ENCODE measurements around the gene ST6GALNAC4. TPM values are rescaled to one million over a fixed set of nuclear protein-coding genes. Genes with fewer than 3 reads are reported as not detected.
"Not testable (repeated sequence)": the region's sequence is repeated elsewhere in the genome, so short reads cannot be mapped to it uniquely, and the experiment has no call there.

ST6GALNAC4 gene
- total RNA-seq, 1 donor from 2014 or later: 31.8 TPM

DNA sequence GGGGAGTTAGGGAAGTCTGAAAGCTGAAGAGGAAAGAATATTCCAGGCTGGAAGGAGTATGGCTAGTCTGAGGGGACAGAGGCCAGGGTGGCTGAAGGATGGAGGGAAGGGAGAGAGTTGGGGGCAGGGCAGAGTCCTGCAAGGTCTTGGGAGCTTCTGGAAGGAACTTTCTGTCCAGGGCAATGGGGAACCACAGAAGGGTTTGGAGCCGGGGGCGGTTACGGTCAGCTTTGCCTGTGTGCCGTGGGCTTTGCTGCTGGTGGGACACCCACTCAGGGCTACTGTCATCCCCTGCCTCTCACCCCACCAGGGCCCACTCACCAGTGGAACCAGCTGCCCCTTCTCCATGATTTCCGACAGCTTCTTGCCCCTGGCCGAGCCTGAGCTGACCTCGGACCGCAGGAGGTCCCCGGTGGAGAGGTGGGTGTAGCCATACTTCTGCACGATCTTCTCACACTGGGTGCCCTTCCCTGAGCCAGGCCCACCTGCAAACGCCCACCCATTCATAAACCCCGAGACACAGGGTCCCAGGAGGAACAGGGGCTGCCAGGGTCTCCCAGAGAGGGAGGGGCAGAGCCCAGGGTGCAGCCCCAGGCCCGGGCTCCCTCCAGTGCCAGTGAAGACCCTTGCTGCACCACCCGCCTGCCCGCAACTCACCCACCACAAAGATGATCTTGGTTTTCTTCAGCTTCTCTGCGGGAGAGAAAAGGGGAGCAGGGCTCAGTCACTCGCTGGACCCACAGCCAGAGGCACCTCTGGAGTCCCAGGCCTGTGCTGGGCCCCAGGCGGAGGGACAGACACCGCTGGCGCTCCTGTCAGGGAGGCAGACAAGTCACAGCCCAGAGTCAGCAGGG is 44.2 kb downstream of the ST6GALNAC4 start:
- DNase-seq (ENCODE audit: low read depth): no peak

DNA sequence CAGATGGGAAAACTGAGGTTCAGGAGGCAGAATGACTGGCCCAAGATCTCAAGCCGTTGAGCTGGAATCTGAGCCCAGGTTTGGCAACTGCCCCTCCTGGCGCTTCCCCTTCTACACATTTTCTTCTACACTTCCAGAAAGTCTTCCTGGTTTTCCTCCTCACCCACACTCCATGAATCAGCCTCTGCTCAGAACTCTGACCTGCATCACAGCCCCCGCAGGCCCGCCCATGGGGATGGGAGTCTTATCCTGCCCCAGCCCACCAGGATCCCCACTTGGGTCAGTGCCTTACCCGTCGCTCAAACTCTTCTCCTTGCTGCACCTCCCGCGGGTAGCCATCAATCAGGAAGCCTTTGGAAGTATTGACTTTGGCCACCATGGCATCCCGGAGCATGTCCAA is 45.3 kb downstream of the ST6GALNAC4 start:
- no peak for DNase-seq (ENCODE audit: low read depth)

DNA sequence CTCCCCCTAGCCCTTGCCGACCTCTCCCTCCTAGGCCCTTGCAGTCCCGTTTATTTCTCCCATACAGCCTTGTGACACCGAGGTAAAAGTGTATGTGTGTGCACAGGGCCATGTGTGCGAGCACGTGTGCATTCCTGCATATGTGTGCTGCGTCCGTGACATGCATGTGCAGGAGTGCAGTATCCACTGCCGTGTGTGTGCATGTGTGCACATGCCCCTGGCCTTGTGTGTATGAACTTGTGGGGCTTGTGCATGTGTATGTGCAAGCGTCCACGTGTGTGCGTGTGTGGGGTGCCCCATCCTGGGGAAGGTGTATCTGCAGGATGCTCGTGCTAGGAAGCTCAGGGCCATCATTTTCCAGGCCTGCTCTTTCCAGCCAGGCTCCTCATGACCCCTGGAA is 46.0 kb downstream of the ST6GALNAC4 start:
- no peak for DNase-seq (ENCODE audit: low read depth)

DNA sequence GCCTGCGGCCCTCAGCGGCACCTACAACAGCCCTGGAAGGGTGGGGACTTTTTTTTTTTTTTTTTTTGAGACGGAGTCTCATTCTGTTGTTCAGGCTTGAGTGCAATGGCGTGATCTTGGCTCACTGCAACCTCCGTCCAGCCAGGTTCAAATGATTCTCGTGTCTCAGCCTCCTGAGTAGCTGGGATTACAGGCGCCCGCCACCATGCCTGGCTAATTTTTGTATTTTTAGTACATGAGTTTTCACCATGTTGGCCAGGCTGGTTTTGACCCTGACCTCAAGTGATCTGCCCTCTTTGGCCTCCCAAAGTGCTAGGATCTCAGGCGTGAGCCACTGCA is 46.7 kb downstream of the ST6GALNAC4 start:
- not testable (repeated sequence) for DNase-seq (ENCODE audit: low read depth)

DNA sequence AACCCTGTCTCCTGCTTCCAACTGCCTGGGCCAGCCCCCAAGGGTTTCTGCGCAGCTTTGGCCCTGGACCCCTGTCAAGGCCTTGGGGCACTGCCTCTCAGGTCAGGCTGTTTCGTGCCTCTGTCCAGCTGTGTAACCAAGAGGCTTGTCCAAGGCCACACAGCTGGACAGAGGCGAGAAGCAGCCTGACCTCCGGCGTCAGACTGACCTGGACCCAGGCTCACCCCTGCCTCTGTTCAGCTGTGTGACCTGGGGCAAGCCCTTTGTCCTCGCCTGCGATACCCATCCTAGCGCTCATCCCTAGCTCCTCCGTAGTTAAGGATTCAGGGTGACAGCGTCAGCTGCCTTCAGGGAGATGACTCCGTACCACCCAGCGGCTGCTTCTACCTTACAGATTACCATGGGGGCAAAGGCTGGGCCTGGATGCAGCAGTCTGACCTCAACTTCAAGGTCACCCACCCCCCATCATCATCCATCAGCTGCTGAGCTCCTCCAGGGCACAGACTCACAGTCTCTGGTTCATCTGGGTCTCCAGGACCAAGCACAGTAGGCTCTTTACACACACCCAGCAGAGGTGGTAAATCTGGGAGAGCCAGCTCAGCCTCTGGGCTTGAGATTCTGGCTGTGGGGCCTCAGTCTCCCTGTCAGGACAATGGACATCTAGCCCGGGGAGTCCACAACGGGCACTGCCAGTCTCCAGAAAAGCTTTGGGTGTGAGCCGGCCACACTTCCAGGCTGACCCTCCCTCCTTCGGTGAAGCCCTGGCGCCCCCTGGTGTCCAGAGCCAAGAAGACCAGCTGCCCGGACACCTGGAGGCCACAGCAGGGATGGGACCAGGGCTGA is 47.3 kb downstream of the ST6GALNAC4 start:
- DNase-seq (ENCODE audit: low read depth): peak; percentile 54

DNA sequence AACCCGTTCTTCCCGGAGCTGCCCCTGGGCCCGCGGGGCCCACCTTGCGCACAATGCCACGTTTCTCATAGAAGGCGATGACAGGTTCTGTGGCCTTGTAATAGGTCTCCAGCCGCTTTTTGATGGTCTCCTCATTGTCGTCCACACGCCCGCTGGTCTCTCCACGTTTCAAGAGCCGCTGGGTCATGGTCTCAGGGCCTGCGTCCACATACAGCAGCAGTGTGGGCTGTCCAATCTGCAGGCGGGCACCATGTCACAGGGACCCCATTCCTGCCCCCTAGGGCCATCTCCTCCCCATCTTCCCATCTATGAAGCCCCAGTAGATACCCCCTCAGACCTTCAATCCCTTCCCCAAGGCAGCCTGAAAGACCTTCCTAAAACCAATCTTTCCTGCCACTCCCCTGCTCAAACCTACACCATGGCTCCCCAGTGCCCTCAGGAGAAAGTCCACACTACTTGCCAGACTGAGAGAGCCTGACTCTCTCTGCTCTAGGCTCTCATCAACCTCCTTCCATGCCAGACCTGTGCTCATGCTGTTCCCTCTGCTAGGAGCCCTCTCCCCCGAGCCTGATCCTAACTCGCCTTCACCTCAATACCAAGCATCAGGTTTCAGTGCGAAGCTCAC is 48.5 kb downstream of the ST6GALNAC4 start:
- no peak for DNase-seq (ENCODE audit: low read depth)

DNA sequence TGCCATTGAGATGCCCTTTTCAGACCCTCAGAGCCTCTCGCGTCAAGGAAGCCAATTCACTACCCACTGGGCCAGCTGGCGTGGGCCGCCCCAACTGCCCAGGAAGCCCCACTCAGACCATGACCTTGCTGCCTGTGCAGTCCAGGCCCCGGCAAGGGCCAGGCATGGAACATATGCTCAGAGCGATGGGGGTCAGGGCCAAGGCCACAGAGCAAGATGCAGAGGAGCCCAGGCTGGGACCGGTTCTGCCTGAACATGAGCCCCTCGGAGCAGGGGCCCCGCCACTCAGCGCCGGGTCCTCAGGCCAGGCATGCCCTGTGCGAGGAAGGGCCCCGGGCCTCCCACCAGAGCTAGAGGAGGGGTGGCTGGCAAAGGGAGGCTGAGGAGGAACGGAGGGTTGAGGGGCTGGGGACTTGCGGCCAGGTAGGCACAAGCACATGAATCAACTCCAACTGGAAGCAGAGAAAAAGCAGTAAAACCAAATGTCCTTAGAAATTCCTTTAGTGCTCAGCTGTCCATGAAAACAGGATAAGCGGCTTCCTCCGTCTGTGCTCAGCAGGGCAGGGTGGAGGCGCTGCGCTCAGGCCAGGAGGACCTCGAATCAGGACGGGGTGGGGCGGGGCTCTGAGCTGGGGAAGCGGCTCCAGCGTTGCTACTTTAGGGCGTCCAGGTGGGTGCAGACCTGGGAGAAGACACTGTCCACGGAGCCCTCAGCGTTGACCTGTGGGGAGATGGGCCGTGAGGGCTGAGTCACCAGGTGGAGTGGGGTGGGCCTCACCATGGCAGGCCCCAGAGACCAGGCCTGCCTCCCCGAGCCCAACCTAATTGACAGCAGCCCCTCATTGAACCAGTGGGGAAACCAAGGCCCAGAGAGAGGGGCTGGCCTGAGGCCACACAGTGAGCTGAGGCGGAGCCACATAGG is 49.2 kb downstream of the ST6GALNAC4 start:
- no peak for DNase-seq (ENCODE audit: low read depth)

DNA sequence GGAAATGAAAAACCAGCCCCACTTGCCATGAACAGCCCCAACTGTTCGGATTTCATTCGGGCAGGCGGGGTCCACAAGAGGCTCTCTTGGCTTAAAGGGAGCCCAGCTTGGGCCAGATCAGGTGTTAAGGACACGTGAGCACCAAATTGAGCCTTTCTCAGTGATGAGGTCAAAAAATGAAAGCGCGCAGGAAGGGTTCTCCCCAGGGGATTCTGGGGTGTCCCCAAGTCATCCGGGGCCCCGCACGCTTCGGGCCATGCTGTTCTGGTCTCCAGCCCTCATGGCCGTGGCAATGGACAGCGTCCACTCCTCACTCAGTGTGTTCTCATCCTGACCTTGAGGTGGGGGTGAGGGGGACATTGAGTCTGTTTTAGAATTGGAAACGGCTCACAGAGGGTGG is 50.3 kb downstream of the ST6GALNAC4 start:
- no peak for DNase-seq (ENCODE audit: low read depth)

DNA sequence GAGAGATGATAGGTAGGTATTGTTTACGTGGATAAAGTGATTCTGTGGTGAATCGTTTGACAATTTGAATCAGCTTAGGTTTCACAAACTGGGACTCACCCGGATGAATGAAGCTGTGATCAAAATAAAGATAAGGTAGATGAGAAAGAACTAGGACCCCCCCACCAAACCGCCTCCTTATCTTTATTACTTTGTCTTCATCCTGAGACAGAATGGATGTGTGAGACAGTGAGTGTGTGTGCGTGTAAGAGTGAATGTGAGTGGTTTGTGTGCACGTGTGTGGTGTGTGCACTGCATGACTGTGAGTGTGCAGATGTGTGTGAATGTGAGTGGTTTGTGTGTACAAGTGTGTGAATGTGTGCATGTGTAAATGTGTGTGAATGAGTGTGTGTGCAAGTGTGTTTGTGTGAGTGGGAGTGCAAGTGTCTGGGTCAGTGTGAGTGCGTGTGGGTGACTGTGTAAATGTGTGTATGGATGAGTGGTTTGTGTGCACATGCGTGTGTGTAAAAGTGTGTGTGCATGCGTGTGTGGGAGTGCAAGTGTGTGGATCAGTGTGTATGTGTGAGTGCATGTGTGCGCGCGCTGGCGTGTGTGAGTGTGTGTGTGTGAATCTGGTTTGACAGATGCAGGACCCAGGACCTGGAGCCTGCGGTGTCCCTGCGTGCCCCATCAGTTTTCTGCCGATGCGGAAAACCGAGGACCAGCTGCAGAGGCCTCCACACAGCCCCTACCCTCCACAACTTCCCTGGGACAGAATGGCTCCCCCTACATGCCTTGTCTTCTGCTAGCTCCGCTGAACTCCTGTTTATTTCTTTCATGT is 51.0 kb downstream of the ST6GALNAC4 start:
- no peak for DNase-seq (ENCODE audit: low read depth)

DNA sequence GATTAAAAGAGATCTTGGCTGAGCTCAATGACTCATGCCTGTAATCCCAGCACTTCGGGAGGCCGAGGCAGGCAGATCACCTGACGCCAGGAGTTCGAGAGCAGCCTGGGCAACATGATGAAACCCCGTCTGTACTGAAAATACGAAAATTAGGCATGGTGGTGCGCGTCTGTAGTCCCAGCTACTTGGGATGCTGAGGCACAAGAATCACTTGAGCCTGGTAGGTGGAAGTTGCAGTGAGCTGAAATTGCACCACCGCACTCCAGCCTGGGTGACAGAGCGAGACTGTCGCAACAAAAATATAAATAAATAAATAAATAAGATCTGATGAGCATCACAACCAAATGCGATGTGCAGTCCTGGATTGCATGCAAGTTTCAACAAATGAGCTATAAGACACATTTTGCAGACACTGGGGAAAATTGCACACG is 53.6 kb downstream of the ST6GALNAC4 start:
- no peak for DNase-seq (ENCODE audit: low read depth)

DNA sequence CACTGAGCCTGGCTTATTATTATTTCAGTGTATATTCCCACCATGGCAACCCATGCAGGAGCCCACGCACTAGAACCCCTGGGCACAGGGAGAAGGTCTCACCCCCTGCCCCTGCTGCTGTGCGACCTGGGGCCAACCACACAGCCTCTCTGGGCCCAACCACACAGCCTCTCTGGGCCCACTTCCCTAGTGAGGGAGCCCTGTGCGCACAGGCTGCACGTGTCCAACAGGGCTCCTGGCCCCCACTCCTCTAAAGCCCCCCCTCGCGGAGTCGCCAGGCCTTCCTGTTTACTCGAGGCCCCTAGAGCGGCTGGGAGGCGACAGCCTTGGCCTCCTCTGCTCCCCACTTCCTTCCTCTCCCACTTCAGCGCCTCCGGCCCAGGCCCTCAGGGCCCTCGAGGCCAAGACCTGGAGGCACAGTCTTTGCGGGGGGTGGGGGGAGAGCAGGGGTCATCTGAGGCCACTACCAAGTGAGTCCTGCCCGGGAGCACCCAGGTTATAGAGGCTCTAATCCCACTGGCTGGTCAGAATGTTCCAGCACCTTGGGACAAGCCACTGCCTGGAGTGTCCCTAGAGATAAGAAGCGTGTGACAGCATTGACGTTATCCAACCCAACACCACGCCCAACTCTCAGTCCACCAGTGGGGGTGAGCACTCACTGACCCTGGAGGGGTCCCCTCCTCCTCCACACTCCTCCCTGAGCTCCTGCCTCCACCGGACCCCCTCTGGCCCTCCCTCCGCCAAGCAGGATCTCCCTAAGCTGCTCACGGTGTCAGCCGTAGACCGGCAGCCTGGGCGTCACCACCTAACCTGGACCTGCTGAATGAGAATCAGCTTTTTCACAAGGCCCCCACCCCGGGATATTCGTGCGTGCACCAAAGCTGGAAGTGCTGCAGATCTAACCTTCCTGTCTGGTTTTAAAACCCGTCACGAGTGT is 54.5 kb downstream of the ST6GALNAC4 start:
- no peak for DNase-seq (ENCODE audit: low read depth)

DNA sequence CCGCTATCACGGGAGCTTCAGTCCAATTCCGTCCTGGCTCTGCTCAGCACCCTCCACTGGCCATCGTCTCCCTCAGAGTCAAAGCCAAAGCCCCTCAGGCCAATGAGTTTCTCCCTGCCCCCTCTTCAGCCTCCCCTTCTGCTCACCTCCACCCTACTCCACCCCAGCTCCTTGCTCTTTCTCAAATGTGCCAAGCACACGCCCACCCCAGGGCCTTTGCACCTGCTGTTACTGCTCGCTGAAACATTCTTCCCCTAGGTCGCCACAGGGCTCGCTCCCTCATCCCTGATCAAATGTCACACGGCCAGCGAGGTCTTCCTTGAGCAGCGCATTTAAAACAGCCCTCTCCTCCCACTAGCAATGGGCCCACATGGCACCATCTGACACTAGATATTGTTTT is 56.1 kb downstream of the ST6GALNAC4 start:
- DNase-seq (ENCODE audit: low read depth): no peak

DNA sequence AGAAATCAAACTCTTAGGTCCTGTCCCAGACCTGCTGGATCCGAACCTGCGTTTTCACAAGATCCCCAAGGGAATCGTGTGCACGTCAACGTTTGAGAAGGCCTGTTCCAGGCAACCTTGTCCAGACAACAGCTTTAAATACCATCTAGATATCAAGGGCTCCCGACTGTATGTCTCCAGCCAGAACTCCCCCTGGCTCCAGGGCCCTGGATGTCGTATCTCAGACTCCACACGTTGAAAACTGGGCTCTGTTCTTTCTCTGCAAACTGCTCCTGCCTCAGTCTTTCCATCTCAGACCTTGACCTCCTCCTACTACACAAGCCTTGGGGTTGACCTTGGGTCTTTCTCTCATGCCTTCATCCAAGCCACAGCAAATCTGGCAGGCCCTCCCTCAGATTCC is 56.6 kb downstream of the ST6GALNAC4 start:
- DNase-seq (ENCODE audit: low read depth): no peak

DNA sequence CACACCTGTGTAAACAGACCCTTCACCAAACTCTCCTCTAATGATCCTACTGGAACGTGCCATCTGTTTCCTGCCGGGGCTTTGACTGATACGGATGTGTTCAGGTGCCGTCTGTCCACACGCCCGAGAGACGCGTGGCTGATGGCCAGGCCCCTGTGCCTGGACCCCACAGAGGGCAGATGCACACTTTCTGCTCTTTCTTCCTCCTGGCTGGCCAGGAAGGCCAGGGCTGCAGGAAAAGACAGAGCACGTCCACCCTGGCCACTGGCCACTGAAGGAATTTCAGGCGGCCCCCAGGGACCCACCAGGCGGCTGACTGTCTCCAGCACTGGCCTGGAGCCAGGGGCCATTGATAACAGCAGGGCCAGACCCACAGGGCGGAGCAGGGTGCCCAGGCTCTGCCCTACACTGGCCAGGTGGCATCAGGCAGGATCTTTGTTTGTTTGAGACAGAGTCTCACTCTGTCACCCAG is 58.8 kb downstream of the ST6GALNAC4 start:
- DNase-seq (ENCODE audit: low read depth): no peak

Other genes with a start within 250 kb of the ST6GALNAC4 start
- 0.10 TPM in 1 of 2 replicates, not detected in the other for gene CFAP157, start 210.1 kb downstream of the ST6GALNAC4 start, total RNA-seq
- 21.8 and 45.1 TPM in 2 replicates for gene PTRH1, start 201.4 kb downstream of the ST6GALNAC4 start, total RNA-seq
- gene TTC16, start 201.0 kb downstream of the ST6GALNAC4 start, total RNA-seq: 0.10 TPM in 1 of 2 replicates, not detected in the other
- gene TOR2A, start 181.7 kb downstream of the ST6GALNAC4 start, total RNA-seq: 3.3 and 6.4 TPM in 2 replicates
- gene SH2D3C, start 138.4 kb downstream of the ST6GALNAC4 start, total RNA-seq: 0.05 and 0.17 TPM in 2 replicates
- gene CDK9, start 131.0 kb downstream of the ST6GALNAC4 start, total RNA-seq: 43.6 and 69.1 TPM in 2 replicates
- 75.2 and 136 TPM in 2 replicates for gene FPGS, start 114.2 kb downstream of the ST6GALNAC4 start, total RNA-seq
- gene ENG, start 62.4 kb downstream of the ST6GALNAC4 start, total RNA-seq: 0.87 and 6.8 TPM in 2 replicates
- 37.3 and 43.8 TPM in 2 replicates for gene AK1, start 39.4 kb downstream of the ST6GALNAC4 start, total RNA-seq
- gene ST6GALNAC6, start 17.4 kb downstream of the ST6GALNAC4 start, total RNA-seq: 23.1 and 30.5 TPM in 2 replicates
- gene PIP5KL1, start 13.7 kb upstream of the ST6GALNAC4 start, total RNA-seq: 0.65 and 2.1 TPM in 2 replicates
- 6.4 and 7.1 TPM in 2 replicates for gene DPM2, start 20.8 kb upstream of the ST6GALNAC4 start, total RNA-seq
- gene EEIG1, start 63.9 kb upstream of the ST6GALNAC4 start, total RNA-seq: 5.0 and 39.1 TPM in 2 replicates
- 7.6 and 13.5 TPM in 2 replicates for gene NAIF1, start 150.3 kb upstream of the ST6GALNAC4 start, total RNA-seq
- 9.8 and 12.3 TPM in 2 replicates for gene SLC25A25, start 151.2 kb upstream of the ST6GALNAC4 start, total RNA-seq
- 80.0 and 96.9 TPM in 2 replicates for gene PTGES2, start 210.7 kb upstream of the ST6GALNAC4 start, total RNA-seq
- gene LCN2, start 232.4 kb upstream of the ST6GALNAC4 start, total RNA-seq: 23.6 and 38.2 TPM in 2 replicates
- gene BBLN, start 243.2 kb upstream of the ST6GALNAC4 start, total RNA-seq: 60.3 and 79.9 TPM in 2 replicates

Data from renal cortical epithelial cell (primary cell).